HG02938 (cell line): ENCODE data around the gene REX1BD.
"Not testable (repeated sequence)": the region's sequence is repeated elsewhere in the genome, so short reads cannot be mapped to it uniquely, and the experiment has no call there.

Experiments
- ATAC-seq: cut with Tn5 transposase; IDR thresholded peaks from one replicate; pipeline ENCODE4 v1.9.1; 2021; ENCODE audit warnings: mild to moderate bottlenecking, moderate library complexity; ENCODE audit not compliant: unreplicated experiment

The REX1BD gene

DNA sequence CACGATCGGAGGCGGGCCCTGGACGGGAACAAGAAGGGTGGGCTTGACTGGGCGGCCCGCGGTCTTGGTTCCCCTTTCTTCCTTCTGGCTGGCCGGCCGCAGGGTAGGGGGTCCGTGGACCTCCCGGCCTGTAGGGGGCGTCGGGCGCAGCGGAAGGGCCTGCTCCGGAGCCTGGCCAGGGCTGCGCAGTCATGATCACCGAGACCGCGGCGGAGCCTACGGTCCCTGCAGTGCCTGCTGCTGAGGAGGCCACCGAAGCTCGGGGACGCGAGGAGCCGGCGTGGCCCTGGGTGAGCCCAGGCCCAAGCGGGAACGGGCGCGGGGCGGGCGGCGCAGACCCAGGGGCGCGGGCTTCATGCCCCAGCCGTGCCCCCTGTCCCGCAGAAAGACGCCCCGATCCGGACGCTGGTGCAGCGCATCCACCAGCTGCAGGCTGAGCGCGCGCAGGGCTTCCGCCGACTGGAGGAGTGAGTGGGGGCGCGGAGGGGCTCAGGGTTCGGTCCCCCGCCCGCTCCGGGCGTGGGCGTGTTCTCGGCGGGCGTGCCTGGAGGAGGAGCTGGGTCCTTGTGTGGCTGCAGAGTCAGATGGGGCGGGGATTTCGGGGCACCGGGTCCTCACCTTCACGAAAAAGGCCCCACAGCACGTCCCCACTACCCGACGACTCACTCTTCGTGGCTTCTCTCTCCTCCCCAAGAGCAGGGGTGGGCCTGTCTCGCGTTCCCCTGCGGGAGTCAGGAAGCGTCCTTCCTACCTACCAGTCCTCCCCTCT lies at the start of gene REX1BD:
TSS of gene REX1BD (plus strand) at position 188 of the 769 bp plus-strand sequence. CDS start at position 192, 4 bp downstream.
- ATAC-seq: peak; percentile 55

DNA sequence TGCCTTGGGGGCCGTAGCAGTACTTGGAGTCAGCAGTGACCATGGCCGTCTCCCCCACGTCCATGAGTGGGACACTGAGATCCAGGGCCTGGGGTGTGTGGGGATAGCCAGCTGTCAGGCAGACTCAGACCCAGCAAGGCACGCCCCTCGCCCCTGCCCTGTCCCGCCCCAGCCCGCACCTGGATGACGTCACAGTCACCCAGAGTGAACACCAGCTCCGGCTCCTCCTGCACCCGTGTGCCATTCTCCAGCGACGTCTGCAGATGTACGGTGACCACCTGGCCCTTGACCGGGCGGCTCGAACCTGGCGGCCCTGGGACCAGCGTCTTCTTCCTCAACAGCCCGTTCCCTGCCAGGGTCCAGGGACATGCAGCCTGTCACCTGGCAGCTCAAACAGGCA lies 49.2 kb upstream of the REX1BD start:
- ATAC-seq: no peak

DNA sequence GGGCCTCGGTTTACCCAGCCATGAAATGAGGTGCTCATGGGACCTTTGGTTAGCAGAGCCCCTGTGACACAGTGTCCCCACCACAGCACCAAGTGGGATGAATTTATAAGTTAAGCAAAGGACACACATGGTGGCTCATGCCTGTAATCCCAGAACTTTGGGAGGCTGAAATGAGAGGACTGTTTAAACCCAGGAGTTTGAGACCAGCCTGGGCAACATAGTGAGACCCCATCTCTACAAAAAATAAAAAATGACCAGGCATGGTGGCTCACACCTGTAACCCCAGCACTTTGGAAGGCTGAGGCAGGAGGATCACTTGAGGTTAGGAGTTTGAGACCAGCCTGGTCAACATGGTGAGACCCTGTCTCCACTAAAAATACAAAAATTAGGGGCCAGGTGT lies 48.4 kb upstream of the REX1BD start:
- not testable (repeated sequence) for ATAC-seq

DNA sequence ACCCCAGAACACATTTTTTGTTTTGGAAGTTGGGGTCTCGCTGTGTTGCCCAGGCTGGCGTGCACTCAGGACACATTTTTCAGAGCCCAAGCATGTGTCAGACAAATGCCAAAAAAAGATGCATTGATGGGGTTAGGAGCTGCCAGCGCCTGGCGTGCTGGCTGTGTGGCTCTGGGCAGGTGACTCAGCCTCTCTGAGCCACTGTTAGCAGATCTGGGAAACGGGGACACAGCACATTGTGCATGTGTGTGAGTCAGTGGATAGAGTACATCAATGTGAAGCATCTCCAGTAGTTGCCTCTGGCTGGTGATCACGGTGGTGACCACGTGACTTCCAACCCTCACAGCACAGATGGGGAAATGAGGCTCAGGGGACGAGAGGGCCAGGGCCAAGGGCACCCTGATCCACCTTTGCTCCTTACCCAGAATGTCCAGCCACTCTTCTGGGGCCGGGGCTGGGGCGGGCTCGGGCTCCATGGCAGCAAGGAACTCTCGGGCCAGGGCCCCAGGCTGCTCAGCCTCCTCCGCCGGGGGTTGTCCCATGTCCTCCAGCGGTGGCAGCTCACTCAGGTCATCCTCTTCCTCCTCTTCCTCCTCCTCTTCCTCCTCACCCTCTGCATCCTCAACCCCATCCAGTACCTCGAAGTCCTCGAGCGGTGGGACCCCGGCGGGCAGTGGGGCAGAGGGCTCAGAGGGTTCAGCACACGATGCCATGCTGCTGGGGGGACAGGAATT lies 47.2 kb upstream of the REX1BD start:
- ATAC-seq: no peak

DNA sequence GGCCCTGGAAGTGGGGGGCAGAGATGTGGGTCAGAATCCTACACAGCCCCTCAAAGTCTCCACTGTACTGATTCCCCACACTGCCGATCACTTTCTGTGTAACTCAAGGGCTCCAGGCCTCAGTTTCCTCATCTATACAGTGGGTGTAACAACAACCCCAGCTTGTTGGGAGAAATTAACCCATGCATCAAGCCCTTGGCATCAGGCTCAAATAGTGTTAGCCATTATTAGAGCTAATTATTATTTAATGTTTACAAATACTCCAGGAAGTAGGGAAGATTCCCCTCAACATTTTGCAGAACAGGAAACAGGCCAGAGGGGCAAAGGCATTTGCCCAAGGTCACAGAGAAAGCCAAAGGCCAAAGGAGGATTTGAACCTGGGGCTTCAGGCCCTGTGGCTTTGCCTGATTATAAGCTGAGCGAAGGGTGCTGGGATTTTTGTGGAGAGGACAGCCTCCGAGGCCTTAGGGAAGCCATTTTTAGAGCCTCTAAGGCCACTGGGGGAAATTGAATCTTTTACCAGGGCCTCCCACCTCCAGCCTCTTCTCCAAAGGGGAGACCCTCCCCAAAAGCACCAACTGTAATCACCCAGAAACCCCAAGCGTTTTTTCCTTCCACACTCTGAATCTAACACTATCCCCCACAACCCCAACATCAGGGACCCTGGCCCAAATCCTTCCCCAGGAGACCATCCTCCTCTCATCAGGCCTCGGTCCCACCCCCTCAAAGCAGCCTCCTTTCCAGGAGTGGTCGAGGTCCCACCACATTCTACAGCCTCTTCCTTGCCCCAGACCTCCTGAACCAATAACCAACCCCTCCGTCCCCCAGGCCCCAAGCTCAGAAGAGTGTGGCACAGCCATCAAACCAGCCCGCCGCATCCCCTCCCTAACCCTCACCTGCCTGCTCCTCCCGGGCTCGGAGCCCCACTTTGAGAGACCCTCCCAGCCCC lies 46.3 kb upstream of the REX1BD start:
- no peak for ATAC-seq

DNA sequence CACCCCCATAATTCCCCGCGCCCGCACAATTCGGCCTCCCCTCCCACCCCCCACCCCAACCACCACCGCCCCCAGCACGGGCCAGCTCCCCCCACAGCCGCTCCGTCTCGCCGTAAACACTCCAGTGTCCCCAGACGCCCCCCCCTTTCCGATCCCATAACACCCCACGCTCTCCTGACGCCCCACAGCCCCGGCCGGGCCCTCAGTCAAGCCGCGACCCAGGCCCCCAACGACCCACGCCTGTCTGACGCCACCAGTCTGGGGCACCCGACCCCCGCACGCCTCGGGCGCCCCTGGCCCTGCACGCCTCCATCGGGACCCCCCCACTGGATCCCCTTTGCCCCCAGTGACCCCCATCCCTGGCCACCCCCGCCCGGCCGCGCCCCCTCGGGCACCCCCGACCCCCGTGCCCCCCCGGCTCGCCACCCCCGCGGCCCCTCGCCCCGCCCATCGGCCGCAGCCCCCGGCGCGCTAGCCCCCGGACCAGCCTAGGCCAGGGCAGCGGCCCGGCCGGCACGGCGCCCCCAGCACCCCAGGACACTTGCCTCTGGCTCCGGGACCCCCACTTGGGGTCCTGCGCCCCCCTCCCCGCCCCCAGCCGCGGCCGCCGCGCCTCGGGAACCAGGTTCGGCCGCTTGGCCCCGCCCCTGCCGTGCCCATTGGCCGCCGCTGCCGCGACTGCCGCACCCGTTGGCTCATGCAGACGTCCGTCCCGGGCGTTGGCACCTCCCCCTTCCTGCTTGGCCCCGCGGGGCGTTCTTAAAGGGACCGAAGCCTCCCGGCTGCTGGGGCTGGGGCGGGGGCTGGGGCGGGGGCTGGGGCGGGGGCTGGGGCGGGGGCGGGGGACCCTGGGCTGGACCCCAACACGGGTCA lies 45.4 kb upstream of the REX1BD start, which contains the start of gene FKBP8:
TSS of gene FKBP8 (minus strand) at position 633 of the 873 bp plus-strand sequence. CDS start 1,603 bp downstream, outside the sequence.
- peak; percentile 73 for ATAC-seq

DNA sequence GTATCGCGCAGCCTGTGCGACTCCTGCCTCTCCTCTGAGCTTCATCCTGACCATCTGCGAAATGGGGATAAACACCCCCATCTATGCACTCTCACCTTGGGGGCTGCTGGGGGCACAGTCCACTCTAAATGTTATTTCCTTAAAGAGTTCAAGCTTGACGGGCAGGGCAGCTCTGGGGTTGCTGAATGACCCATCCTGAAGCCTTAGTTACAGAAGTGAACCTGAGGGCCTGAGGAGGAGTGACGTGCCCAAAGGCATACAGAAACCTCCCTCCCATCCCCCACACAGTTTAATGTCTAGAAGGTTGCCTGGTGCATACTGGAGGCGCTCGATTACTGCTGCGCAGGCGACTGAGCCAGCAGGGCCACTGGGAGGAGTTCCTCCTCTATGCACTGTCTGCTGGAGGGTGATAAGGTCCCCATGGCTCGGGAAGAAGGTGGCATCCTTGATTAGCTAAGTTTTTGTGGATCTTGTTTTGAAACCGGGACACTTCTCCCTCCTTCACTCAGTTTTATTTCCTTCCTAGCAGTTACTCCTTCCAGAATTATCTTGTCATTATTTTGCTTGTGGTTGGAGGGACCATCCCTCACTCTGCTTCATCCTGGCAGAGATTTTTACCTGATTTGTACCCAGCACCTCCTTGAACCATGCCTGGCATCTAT lies 44.7 kb upstream of the REX1BD start:
- ATAC-seq: peak; percentile 48

DNA sequence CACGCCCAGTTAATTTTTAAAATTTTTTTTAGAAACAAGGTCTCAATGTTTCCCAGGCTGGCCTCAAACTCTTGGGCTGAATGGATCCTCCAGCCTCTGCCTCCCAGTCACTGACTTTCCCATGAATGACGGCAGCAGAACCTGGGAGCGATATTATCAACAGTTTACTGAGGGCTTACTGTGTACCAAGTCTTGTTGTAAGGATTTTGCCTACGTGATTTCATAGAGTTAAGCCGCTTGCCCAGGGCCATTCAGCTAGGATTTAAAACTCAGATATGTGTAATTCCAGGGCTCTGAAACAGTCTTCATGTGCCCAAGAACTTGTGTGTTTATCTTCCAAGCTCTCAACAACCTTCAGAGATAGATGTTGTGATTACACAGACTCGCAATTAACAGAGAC lies 37.0 kb upstream of the REX1BD start:
- no peak for ATAC-seq

DNA sequence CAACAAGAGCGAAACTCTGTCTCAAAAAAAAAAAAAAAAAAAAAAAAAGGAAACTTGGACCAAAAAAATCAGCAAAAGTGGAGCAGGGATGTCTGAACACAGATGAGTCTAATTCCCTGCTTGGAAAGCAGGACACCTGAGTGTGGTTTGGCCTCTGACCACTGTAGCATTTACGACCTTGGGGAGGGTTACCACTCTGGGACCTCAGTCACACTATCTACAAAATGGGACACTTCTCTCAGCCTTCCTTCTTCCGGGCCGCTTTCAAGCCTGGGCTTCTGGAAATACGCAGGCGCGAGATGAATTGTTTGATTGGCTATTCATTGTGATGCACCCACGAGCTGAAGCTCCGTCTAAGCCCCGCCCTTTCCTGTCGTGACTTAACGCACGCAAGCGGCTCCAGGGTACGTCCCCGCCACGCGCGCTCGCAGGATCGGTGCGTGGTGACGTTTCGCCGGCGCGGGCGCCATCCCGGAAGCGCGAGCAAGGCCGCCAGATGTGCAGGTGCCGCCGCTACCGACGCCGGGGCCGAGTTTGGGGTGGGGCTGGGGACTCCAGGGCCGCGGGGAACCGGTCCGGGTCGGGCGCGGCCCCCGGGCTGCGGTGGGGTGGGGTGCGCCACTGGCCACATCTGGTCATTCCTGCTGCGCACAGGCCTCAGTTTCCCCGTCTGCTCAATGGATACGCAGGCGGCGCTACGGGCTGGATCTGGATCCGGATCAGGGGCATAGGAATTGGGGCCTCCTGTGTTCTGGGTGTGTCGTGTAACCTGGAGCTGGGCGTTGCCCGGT lies 31.0 kb upstream of the REX1BD start, which contains the start of gene KXD1:
TSS of gene KXD1 (plus strand) at position 460 of the 791 bp plus-strand sequence. CDS start 4,187 bp downstream, outside the sequence.
- ATAC-seq: peak; percentile 93

DNA sequence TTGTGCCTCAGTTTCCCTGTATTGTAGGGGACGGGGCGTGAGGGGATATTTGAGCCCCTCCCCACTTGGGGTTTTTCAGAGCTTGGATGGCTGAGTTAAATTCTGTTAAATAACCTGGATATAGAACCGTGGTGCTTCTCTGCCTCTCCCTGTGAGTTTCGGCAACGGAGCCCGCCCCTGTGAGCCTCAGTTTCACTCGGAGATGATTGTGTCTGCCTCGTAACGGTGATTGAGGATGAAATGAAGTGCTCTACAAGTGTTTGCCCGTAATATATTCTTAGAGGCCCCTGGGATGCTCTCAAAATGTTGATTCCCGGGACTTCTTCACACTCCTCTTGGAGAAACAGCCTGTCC lies 30.4 kb upstream of the REX1BD start:
- no peak for ATAC-seq

DNA sequence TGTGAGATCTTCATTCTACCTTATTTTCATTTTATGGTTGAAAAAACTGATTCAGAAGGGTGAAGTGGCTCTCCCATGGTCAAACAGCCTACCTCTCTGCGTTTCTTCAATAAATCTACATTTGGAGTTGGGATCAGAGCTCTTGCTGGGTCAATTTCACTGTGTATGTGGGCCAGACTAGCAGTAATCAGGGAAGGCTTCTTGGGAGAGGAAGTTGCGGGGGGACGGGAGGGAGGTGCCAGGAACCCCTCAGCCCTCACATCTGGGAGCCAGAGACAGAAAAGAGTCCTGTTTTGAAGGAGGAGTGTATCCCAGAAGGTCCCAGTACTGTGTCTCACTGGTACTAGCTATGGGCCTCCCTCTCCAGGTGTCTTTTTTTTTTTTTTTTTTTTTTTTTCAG lies 30.0 kb upstream of the REX1BD start:
- no peak for ATAC-seq

DNA sequence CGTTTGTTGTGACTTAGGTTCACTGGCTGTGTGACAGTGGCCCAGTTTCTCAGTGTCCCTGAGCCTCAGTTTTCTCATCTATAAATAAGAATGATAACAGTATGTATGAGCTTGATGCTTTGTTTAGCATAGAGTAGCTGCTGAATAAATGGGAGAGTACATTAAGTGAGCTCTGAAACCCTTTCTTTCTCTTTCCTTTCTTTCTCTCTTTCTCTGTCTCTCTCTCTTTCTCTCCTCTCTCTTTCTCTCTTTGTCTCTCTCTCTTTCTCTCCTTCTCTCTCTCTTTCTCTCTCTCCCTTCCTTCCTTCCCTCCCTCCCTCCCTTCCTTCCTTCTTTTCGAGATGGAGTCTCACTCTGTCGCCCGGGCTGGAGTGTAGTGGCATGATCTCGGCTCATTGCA lies 28.9 kb upstream of the REX1BD start:
- ATAC-seq: no peak

DNA sequence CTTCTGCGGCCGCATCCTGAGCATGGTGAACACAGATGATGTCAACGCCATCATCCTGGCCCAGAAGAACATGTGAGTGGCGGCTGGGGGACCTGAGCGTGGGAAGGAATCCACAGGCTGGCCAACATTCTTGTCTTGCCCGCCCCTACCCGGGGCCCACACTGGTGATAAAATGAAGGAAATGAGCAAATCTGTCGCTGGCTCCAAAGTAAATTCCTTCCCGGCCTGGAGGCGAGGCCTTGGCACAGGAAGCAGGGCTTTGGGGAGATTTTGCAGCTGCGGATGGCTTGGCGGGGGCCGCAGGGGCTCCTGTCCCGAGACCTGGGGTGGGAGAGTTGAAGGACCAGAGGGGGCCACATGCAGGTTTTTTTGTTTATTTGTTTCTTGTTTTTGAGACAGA lies 26.5 kb upstream of the REX1BD start:
- ATAC-seq: no peak

DNA sequence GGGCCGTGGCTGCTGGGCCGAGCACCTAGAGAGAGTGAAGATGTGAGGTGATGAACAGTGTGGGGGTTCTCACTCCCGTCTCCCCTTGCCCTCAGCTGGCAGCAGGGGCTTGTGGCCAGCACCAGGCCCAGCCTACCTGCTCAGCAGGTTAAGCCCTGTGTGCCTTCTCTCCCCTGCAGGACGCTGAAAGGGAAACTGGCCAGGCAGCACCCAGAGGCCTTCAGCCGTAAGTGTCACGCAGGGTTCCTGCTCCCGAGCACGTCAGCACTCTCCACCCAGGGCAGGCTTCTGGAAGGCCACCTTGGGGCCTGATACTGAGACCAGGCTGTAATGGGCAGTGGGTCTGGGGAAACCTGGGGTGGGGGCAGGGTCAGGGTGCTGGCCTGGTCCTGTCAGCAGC lies 21.6 kb upstream of the REX1BD start:
- no peak for ATAC-seq

DNA sequence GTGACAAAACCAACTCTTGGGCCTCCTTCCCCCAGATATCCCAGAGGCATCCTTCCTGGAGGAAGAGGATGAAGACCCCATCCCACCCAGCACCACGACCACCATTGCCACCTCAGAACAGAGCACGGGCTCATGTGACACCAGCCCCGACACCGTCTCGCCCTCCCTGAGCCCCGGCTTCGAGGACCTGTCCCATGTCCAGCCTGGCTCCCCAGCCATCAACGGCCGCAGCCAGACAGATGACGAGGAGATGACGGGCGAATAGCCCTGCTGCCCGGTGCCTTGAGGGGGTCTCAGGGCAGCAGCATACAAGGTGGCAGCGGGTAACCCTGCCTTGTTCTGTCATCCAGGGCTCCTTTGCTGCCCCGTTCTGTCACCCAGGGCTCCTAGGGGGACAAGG lies 20.2 kb upstream of the REX1BD start:
- no peak for ATAC-seq

DNA sequence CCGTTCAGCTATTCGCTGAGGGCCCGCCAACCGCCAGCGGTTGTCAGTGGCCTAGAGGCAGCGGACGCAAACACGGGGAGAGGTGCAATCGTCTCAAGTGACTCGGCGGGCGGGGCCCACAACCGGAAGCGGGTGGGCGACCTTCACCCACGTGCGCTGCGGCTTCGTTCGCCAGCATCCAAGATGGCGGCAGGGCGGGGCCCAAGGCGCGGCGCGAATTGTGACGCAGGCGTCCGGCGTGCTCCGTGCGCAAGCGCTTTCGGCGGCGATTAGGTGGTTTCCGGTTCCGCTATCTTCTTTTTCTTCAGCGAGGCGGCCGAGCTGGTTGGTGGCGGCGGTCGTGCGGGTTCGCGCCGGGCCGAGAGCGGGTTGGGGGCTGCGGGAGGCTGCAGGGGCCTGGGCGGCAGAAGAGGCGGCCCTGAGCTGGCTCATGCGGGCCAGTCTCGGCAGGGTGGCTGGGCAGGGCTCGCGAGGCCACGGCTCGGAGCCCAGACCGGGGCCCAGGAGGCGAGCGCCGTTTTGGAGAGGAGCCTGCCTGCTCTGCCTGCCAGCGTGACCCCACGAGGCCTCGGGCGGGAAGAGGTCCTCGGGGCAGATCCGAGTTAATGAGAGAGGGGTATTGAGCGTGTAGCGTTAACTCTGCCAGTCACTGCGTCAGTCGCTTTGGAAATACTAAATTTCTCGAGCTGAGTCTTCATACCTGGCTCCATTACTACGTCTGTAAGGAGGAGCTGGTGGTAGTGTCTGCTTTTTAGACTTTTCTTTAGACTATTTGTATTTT lies 16.8 kb upstream of the REX1BD start, which contains the start of gene UBA52:
TSS of gene UBA52 (plus strand) at position 294 of the 781 bp plus-strand sequence. CDS start 1,444 bp downstream, outside the sequence.
- ATAC-seq: peak; percentile 87

DNA sequence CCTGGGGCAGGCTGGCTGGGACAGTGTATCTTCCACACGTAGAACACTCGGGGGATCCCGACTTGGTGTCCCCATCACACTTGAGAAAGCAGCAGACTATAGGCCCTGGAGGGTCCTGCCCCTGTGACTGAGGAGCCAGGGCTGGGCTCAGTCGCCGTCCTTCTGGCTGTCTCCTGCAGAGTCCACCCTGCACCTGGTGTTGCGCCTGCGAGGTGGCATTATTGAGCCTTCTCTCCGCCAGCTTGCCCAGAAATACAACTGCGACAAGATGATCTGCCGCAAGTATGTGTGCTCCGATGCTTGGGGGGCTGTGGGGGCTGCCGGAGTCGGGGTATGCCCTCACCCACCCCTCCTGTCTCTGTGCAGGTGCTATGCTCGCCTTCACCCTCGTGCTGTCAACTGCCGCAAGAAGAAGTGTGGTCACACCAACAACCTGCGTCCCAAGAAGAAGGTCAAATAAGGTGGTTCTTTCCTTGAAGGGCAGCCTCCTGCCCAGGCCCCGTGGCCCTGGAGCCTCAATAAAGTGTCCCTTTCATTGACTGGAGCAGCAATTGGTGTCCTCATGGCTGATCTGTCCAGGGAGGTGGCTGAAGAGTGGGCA lies 13.8 kb upstream of the REX1BD start:
- ATAC-seq: no peak
